ENCODE data around the gene TBX1.

TBX1 gene

GRCh38 chr22:19760058-19760950 is at the start of gene TBX1:
Gene TBX1 (plus strand): TSS chr22:19760778. CDS start chr22:19760844, 66 bp downstream.
- DNase-seq: peak; percentile 47

DNA sequence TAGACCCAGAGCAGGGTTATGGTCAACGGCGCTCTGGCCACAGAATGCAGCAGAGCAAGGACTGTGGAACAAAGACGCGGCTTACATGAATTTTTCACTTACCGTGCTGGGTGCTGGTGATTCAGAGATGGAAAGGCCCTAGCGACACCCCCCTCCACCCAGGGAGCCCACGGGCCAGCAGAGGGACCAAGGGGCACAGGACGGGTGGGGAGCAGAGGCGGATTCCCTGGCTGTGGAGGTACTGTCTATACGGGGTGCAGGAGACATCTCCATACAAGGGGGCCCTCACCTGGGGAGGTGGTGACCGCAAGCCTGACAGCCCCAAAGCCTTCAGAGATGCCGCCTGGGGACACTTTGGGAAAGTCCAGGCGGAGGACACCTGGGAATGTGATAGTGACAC is 47.3 kb upstream of the TBX1 start:
- no peak for DNase-seq

DNA sequence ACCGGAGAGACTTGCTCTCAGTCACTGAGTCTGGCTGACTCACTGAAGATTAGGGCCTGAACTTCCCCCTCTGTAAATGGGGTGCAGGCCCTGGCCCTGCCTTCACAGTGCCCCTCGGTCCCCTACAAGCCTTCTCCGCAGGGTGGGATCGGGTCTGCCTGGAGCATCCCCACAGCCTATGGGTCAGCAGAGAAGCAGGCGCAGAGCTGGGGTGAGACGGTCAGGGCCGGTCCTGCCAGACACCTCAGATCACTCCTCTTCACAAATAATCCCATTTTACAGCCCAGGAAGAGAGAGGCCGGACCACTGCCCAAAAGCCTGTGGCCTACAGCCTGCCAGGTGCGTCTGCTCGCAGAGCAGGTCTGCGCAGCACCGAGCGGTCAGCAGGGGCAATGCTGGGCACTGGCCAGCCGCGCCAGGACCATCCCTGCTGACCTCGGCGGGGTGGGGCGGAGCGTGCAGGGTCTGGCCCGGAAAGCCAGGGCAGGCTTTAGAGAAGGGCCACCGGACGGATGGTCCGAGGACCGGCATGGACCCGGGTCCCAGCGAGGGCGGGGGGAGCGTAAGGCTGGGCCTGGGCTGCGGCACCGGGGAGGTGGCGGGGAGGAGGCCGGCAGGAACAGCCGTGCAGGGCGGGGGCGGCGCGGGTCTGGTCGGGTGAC is 46.8 kb upstream of the TBX1 start:
- no peak for DNase-seq

DNA sequence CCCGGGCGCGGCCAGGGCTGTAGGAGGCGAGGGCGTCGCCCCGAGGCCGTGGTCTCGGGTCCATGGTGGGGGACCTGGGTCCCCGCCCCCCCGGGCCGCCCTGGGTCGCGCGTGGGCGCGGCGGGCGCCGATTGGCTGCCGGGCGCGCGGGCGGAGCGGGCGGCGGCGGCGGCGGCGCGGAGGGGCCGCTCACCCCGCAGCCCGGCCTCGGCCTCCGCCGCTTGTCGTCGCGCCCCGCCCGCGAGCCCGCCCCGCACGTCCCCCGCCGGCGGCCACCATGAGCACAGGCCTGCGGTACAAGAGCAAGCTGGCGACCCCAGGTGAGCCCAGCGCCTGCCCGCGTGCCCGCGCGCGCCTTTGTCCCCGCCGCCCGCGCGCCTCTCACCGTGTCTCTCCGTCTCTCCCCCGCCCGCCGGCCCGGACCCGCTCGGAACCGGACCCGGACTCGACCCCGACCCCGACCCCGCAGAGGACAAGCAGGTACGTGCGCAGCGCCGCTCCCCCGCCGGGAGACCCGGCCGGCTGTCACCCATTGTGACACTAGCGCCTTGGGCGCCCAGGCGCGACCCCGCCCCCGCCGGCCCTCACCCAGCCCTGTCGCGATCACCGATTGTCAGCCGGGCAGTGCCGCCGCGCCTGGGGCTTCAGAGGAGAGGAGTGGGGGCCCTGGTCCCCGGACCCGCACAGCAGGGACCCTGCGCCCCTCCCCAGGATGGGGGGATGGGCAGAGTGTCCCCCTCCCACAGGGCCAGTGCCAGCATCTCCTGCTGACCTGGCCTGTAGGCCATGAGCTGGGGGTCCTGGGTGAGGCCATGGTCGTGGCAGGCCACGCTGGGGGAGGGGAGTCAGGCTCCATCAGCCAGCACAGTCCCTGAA is 46.0 kb upstream of the TBX1 start, which contains the start of gene SEPTIN5:
TSS of gene SEPTIN5 (plus strand) at position 192 of the 876 bp plus-strand sequence. CDS start at position 278, 86 bp downstream.
- DNase-seq: peak; percentile 50

- no peak for DNase-seq
Measured at GRCh38 chr22:19715188-19715930, 45.2 kb upstream of the TBX1 start.

DNA sequence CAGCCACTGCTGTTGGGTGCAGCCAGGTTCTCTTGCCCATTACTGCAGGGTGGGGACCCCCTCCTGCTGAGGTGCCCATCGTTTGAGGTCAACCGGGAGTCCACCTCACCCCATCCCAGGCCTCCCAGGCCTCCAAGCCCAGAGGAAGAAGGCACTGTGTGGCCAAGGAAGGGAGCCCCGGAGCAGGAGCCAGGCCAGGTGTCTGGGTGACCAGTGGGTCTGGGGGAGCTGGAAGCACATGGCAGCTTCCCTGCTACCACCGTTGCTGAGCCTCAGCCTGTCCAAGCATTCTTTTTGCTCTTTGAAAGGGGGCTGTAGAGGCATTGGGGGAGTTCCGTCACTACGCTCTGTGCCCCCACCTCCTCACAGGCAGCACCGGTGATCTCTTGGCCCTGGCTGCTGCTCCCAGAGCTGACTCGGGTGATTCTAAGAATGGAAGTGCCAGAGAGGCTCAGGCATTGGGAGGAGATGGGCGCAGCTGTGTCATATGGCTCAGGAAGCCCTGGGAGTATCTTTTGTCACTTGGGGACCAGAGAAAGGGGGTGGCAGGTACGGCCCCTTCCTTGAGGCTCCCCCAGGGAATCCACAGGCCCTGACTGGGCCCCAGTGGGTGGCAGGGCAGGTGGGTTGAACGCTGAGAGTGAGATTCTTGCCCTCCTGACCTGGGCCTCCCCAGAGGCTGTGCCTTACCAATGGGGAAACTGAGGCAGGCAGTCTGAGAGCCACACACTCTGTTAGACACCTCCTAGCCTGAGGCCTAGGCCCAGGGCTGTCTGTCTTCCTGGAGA is 44.3 kb upstream of the TBX1 start:
- no peak for DNase-seq

DNA sequence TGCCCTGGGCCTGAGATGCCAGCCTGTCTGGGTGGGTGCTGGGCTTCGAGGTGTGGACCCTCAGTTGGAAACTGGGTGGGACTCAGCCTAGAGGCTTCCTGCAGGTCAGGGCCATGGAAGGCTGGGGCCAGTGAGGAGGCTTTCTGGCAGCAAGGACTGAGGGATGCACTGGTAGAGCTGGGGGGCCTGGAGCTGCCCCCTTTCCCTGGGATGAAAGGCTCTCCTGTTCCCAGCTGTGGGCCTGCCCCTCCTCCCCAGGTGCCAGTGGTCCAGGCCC is 43.8 kb upstream of the TBX1 start:
- DNase-seq: no peak

DNA sequence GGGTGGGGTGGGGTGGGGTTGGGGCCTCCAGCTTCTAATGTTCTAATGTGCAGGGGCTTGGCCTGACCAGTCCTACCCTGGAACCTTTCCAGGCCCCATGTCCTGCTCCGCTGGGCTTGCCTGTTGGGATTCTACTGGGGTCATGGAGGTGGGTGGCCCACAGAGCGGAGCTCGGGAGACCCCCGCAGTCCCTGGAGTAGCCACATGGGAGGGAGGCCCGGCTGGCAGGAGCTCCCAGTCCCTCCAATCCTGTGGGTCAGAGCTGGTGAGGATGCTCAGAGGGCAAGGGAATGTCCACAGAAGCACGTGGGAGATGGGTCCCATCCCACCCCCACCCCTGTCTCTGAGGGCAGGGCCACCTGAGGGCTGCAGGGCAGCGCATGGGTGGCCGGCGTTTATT is 43.4 kb upstream of the TBX1 start:
- DNase-seq: peak; percentile 30

GRCh38 chr22:19717691-19718455 is 42.7 kb upstream of the TBX1 start:
- DNase-seq: peak; percentile 87

- peak; percentile 55 for DNase-seq
Measured at GRCh38 chr22:19718456-19719049, 42.0 kb upstream of the TBX1 start.

GRCh38 chr22:19719050-19719482 is 41.5 kb upstream of the TBX1 start:
- DNase-seq: no peak

DNA sequence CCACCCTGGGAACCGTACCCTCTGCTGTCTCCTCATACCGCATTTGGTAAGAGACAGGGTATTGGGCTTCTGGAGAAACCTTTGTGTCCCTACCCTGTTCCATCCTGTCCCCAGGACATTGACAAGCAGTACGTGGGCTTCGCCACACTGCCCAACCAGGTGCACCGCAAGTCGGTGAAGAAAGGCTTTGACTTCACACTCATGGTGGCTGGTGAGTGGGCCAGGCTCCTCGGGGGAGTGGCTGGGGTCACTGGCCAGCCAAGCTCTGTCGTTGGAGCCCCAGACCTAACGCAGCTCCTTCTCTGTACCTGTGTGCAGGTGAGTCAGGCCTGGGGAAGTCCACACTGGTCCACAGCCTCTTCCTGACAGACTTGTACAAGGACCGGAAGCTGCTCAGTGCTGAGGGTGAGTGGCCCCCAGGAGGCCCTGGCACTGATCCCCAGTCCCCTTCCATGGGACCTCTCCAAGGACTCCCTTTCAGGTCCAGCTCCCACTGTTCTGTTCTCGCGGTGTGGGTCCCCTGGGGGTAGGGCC is 41.0 kb upstream of the TBX1 start:
- DNase-seq: no peak

DNA sequence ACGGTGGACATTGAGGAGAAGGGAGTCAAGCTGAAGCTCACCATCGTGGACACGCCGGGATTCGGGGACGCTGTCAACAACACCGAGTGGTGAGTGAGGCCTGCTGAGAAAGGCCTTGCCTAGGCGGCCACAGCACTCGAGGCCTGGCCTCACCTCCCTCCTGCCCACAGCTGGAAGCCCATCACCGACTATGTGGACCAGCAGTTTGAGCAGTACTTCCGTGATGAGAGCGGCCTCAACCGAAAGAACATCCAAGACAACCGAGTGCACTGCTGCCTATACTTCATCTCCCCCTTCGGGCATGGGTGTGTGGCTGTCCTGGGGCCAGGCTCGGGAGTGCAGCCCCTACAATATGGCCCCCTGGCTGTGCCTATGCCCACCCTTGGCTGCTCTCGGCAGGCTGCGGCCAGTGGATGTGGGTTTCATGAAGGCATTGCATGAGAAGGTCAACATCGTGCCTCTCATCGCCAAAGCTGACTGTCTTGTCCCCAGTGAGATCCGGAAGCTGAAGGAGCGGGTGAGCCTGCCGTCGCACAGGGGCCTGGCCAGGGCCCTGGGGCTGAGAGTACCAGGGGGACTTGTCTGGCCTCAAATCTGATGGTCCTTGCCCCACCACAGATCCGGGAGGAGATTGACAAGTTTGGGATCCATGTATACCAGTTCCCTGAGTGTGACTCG is 40.3 kb upstream of the TBX1 start:
- no peak for DNase-seq

DNA sequence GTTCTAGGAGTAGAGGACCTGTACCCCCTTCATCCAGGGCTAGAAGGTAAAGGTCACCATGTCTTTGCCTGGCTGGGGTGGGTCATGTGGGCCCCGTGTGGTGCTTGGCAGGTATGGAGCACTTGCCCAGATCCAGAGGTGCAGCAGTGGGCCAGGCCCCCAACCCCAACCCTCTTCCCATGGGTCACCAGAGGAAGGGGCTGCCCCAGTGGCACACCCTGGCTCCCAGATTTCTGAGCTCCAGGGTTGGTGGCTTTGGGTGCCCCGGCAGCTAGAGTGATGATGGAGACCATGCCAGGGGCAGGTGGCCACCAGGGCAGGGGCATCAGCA is 39.6 kb upstream of the TBX1 start:
- DNase-seq: no peak

DNA sequence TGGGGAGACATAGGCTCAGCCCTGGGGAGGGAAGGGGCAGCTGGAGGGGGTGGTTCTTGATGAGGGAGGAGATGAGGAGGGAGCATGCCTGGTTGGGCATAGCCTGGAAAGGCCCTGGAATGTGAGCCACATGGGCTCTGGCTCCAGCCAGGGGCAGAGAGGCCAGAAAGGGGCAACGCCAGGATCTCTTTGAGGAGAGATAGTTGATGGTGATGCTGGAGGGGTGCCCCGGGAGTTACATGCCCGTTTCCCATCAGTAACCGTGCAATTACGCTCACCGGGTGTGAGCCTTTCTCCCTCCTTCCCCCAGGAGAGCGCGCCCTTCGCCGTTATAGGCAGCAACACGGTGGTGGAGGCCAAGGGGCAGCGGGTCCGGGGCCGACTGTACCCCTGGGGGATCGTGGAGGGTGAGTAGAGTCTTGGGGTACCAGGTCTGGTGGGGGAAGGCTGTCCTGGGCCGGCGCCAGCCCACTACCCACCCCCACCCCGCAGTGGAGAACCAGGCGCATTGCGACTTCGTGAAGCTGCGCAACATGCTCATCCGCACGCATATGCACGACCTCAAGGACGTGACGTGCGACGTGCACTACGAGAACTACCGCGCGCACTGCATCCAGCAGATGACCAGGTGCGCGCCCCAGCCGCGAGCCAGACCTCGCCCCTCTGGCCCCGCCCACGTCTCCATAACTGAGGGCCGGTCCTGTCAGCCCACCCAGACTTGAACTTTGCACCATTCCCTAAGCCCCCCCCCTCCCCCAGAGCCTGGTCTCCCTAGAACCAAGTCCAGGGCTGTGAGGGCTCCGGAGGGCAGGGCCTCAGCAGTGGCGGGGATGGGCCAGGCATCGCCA is 39.0 kb upstream of the TBX1 start:
- DNase-seq: no peak

GRCh38 chr22:19722178-19722981 is 38.2 kb upstream of the TBX1 start:
- DNase-seq: no peak

GRCh38 chr22:19722982-19723231 is 37.7 kb upstream of the TBX1 start:
- no peak for DNase-seq

Measured in NCI-H69 (cell line).